Peyer's patch (tissue), 4 donors: ENCODE data around the gene MRAS. TPM values are rescaled to one million over a fixed set of nuclear protein-coding genes. Genes with fewer than 3 reads are reported as not detected.
A peak's percentile ranks its signal among the peaks of the same experiment; 100 is the strongest.
"Not testable (repeated sequence)": the region's sequence is repeated elsewhere in the genome, so short reads cannot be mapped to it uniquely, and the experiment has no call there.

Experiments
- DNase-seq, 3 donors: peaks; one replicate each; pipeline ENCODE4 v3.0.0-alpha.2; 2017 to 2019
- H3K27ac ChIP-seq, 4 donors: fragments of 200-600 bp; sonication (generic); one replicate each; pipeline ENCODE4 v1.5.1; 2016 to 2019
- H3K27me3 ChIP-seq, 2 donors: fragments of 200-600 bp; sonication (generic); one replicate each; pipeline ENCODE4 v1.5.1; 2019
- H3K36me3 ChIP-seq, 3 donors: fragments of 200-600 bp; sonication (generic); one replicate each; pipeline ENCODE4 v1.5.1; 2016 to 2019
- H3K4me1 ChIP-seq, 4 donors: fragments of 200-600 bp; sonication (generic); one replicate each; pipeline ENCODE4 v1.5.1; 2016 to 2019
- H3K4me3 ChIP-seq, 4 donors: fragments of 200-600 bp; sonication (generic); 1 replicate in 3 of 4; 2 replicates in 1 of 4; pipeline ENCODE4 v1.5.1; 2016 to 2019; ENCODE audit warnings: mild to moderate bottlenecking in 1 of 4
- H3K9me3 ChIP-seq, 4 donors: fragments of 200-600 bp; sonication (generic); one replicate each; pipeline ENCODE4 v1.5.1; 2016 to 2019; ENCODE audit warnings: mild to moderate bottlenecking in 1 of 4
- CTCF ChIP-seq, 6 experiments: fragments of 450-650 bp in 4 of 6; fragments of 200-600 bp in 2 of 6; sonication (generic) in 1 of 6; IDR thresholded peaks; one replicate each; pipeline ENCODE4 v1.5.1; 2017 to 2019; ENCODE audit warnings: antibody characterized with exemption in 6 of 6, mild to moderate bottlenecking in 3 of 6, moderate library complexity in 1 of 6
- POLR2A ChIP-seq, 2 donors: fragments of 450-650 bp; IDR thresholded peaks; one replicate each; pipeline ENCODE4 v1.5.1; 2017; ENCODE audit warnings: antibody characterized with exemption in 2 of 2, mild to moderate bottlenecking in 2 of 2, moderate library complexity in 2 of 2
- total RNA-seq, 4 donors: library from RNA; depleted of rRNA; stranded (reverse); fragments of >200 nt; gene quantifications; one replicate each; pipeline ENCODE4 v1.1.0, GENCODE V29; 2016

MRAS gene
- total RNA-seq, 4 donors from 2014 or later, result 1.2 to 7.4 (median 3.0) TPM

DNA sequence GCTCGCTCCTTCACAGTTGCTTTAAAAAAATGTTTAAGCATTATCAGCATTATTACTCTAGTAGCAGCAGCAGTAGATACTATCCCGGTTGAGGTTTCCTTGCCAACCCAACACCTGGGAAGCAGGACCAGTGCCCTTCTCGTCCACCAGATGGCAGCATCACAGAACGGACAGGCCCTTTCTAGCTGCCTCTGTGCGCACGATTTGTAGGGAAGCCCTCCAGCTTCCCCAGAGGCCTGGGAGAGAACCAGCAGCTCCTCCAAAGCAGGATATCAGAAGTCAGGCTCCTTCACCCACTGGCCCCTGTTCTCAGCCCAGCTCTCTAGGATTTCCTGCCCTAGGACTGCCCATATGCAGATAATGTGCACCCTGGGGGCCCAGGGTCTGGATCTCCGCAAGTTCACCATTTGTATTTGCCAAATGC is 69.2 kb downstream of the MRAS start:
- Histone ChIP-seq H3K36me3 (no peaks in the 10 kb centered on the region), H3K9me3 (no peaks in the 10 kb centered on the region), H3K27me3 (no peaks in the 10 kb centered on the region), H3K4me3 (no peak overlapping the region), H3K27ac (no peak overlapping the region), H3K4me1 (no peaks in the 10 kb centered on the region)
- peak; percentile 33 to 81 (median 77) for TF ChIP-seq CTCF (IDR thresholded peaks at IDR 0.05)
- no peak for TF ChIP-seq POLR2A (IDR thresholded peaks at IDR 0.05)
- peak; percentile 49 to 87 (median 70) for DNase-seq

DNA sequence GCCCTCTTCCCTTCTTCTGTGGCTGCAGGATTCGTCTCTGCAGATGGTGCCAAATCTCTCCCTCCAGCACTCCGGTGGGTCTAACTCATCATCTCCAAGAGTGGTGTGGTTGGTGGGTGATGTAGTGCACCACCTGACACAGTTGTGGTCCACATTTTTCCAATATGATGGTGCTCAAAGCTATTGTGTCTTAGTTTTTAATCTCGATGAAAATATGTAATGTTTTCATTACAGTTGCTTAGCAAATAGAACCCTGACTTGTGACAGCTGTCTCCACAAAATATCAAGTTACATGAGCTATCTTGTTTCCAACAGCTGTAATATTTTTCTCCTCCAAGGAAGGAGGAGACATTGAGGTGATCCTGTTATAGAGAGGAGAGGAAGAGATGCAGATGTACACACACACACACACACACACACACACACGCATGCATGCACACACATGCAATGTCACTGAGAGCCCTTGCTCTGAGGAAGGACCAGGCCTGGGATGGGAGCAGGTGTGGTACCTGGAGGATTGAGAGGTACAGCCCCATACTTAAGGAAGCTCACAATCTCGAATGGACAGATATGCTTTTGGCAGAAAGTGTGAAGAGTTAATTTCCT is 70.3 kb downstream of the MRAS start:
- no peaks in the 10 kb centered on the region for H3K9me3 ChIP-seq
- H3K27me3 ChIP-seq, result no peaks in the 10 kb centered on the region
- no peaks in the 10 kb centered on the region for H3K4me1 ChIP-seq
- no peak overlapping the region for H3K4me3 ChIP-seq
- no peak for DNase-seq
- TF ChIP-seq POLR2A (IDR thresholded peaks at IDR 0.05) (no peak), CTCF (IDR thresholded peaks at IDR 0.05) (no peak)
- H3K36me3 ChIP-seq, result no peaks in the 10 kb centered on the region
- H3K27ac ChIP-seq, result no peak overlapping the region

GRCh38 chr3:138423316-138423715 is 74.9 kb downstream of the MRAS start:
- H3K4me1 ChIP-seq, result no peaks in the 10 kb centered on the region
- no peak overlapping the region for H3K27ac ChIP-seq

GRCh38 chr3:138424323-138424722 is 75.9 kb downstream of the MRAS start:
- no peak overlapping the region for H3K27ac ChIP-seq
- H3K4me3 ChIP-seq, result no peak overlapping the region
- DNase-seq, result no peak

More at GRCh38 chr3:138423316-138423715, 74.9 kb downstream of the MRAS start:
- H3K27me3 ChIP-seq, result no peaks in the 10 kb centered on the region
- no peak for DNase-seq
- no peaks in the 10 kb centered on the region for H3K36me3 ChIP-seq
- no peak for TF ChIP-seq POLR2A (IDR thresholded peaks at IDR 0.05)
- no peak for TF ChIP-seq CTCF (IDR thresholded peaks at IDR 0.05)
- no peaks in the 10 kb centered on the region for H3K9me3 ChIP-seq
- no peak overlapping the region for H3K4me3 ChIP-seq

DNA sequence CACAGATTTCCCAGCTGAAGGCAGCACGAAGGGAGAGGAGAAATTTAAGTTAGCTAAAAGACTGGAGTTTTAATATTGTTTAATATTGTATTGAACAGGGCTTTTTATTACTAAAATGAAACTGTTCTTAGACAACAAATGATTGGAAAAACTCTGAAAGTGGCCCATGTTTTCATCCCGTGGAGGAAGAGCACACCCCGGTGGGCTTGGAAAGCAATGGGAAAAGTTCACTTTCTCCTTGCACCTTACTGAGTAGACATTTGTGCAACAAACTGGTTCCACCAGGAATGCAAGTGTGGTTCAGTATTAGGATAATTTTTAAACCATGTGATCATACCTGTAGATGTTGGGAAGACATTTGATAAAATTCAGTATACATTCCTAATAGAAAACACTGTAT is 77.8 kb downstream of the MRAS start:
- Histone ChIP-seq H3K27ac (no peak overlapping the region), H3K4me3 (no peak overlapping the region), H3K36me3 (no peaks in the 10 kb centered on the region), H3K27me3 (no peaks in the 10 kb centered on the region), H3K9me3 (no peaks in the 10 kb centered on the region), H3K4me1 (no peaks in the 10 kb centered on the region)
- no peak for DNase-seq
- no peak for TF ChIP-seq CTCF (IDR thresholded peaks at IDR 0.05)
- TF ChIP-seq POLR2A (IDR thresholded peaks at IDR 0.05), result no peak

More at GRCh38 chr3:138424323-138424722, 75.9 kb downstream of the MRAS start:
- no peak for TF ChIP-seq POLR2A (IDR thresholded peaks at IDR 0.05)
- TF ChIP-seq CTCF (IDR thresholded peaks at IDR 0.05), result no peak
- Histone ChIP-seq H3K4me1 (no peaks in the 10 kb centered on the region), H3K36me3 (no peaks in the 10 kb centered on the region), H3K9me3 (no peaks in the 10 kb centered on the region), H3K27me3 (no peaks in the 10 kb centered on the region)

- not testable (repeated sequence) for H3K9me3 ChIP-seq, H3K4me1 ChIP-seq, H3K36me3 ChIP-seq, H3K4me3 ChIP-seq, H3K27me3 ChIP-seq, DNase-seq, H3K27ac ChIP-seq
Measured at GRCh38 chr3:138426754-138427153, 78.4 kb downstream of the MRAS start.
